ENCODE results near the gene NBEAL2.

Gene NBEAL2

GRCh38 chr3:46992231-46992630 is 12.8 kb downstream of the NBEAL2 start:
- no peaks in the 10 kb centered on the region for H4K20me1 ChIP-seq (ENCODE audit: low read depth, low read length)
- no peak overlapping the region for H3K9ac ChIP-seq (ENCODE audit: low read length)
- H3K4me3 ChIP-seq (ENCODE audit: insufficient read depth, low read length, poor library complexity, severe bottlenecking): no peak overlapping the region
- no peaks in the 10 kb centered on the region for H3K27me3 ChIP-seq (ENCODE audit: low read length)
- no peak overlapping the region for H3K4me2 ChIP-seq (ENCODE audit: low read depth, low read length, poor library complexity, severe bottlenecking)
- no peaks in the 10 kb centered on the region for H3K9me2 ChIP-seq (replicated peaks; ENCODE audit: insufficient read depth, low read length)
- no peaks in the 10 kb centered on the region for H3K36me3 ChIP-seq (ENCODE audit: low read length)
- no peaks in the 10 kb centered on the region for H3F3A ChIP-seq (ENCODE audit: insufficient read depth)
- no peak overlapping the region for H3K27ac ChIP-seq (ENCODE audit: low read depth, low read length)
- no peak overlapping the region for H2AFZ ChIP-seq (ENCODE audit: low read depth, low read length, severe bottlenecking)
- TF ChIP-seq EZH2phosphoT487 (conservative IDR thresholded peaks at IDR 0.05; ENCODE audit: low read length) (no peak), CTCF (IDR thresholded peaks at IDR 0.05; ENCODE audit: insufficient read depth, low read length, poor library complexity, severe bottlenecking) (no peak)
- H3K79me2 ChIP-seq (ENCODE audit: insufficient read depth, low read length): no peaks in the 10 kb centered on the region
- no peaks in the 10 kb centered on the region for H3K9me3 ChIP-seq (ENCODE audit: insufficient read depth, low read length)

GRCh38 chr3:46993292-46993691 is 13.8 kb downstream of the NBEAL2 start:
- no peaks in the 10 kb centered on the region for H4K20me1 ChIP-seq (ENCODE audit: low read depth, low read length)
- H3K4me2 ChIP-seq (ENCODE audit: low read depth, low read length, poor library complexity, severe bottlenecking): no peak overlapping the region
- no peaks in the 10 kb centered on the region for H3K36me3 ChIP-seq (ENCODE audit: low read length)
- H3F3A ChIP-seq (ENCODE audit: insufficient read depth): no peaks in the 10 kb centered on the region
- H3K9me2 ChIP-seq (replicated peaks; ENCODE audit: insufficient read depth, low read length): no peaks in the 10 kb centered on the region
- H3K4me3 ChIP-seq (ENCODE audit: insufficient read depth, low read length, poor library complexity, severe bottlenecking): no peak overlapping the region
- H3K27me3 ChIP-seq (ENCODE audit: low read length): no peaks in the 10 kb centered on the region
- no peak overlapping the region for H3K27ac ChIP-seq (ENCODE audit: low read depth, low read length)
- no peaks in the 10 kb centered on the region for H3K79me2 ChIP-seq (ENCODE audit: insufficient read depth, low read length)
- no peak overlapping the region for H2AFZ ChIP-seq (ENCODE audit: low read depth, low read length, severe bottlenecking)
- no peaks in the 10 kb centered on the region for H3K9me3 ChIP-seq (ENCODE audit: insufficient read depth, low read length)
- no peak overlapping the region for H3K9ac ChIP-seq (ENCODE audit: low read length)
- TF ChIP-seq EZH2phosphoT487 (conservative IDR thresholded peaks at IDR 0.05; ENCODE audit: low read length) (no peak), CTCF (IDR thresholded peaks at IDR 0.05; ENCODE audit: insufficient read depth, low read length, poor library complexity, severe bottlenecking) (no peak)

GRCh38 chr3:46993986-46994385 is 14.5 kb downstream of the NBEAL2 start:
- H4K20me1 ChIP-seq (ENCODE audit: low read depth, low read length): no peaks in the 10 kb centered on the region
- no peaks in the 10 kb centered on the region for H3F3A ChIP-seq (ENCODE audit: insufficient read depth)
- H3K9me2 ChIP-seq (replicated peaks; ENCODE audit: insufficient read depth, low read length): no peaks in the 10 kb centered on the region
- H3K9ac ChIP-seq (ENCODE audit: low read length): no peak overlapping the region
- no peak overlapping the region for H3K4me2 ChIP-seq (ENCODE audit: low read depth, low read length, poor library complexity, severe bottlenecking)
- H3K36me3 ChIP-seq (ENCODE audit: low read length): no peaks in the 10 kb centered on the region
- TF ChIP-seq CTCF (IDR thresholded peaks at IDR 0.05; ENCODE audit: insufficient read depth, low read length, poor library complexity, severe bottlenecking): no peak
- TF ChIP-seq EZH2phosphoT487 (conservative IDR thresholded peaks at IDR 0.05; ENCODE audit: low read length): no peak
- no peak overlapping the region for H3K4me3 ChIP-seq (ENCODE audit: insufficient read depth, low read length, poor library complexity, severe bottlenecking)
- H3K27me3 ChIP-seq (ENCODE audit: low read length): no peaks in the 10 kb centered on the region
- no peaks in the 10 kb centered on the region for H3K79me2 ChIP-seq (ENCODE audit: insufficient read depth, low read length)
- H3K9me3 ChIP-seq (ENCODE audit: insufficient read depth, low read length): no peaks in the 10 kb centered on the region
- no peak overlapping the region for H3K27ac ChIP-seq (ENCODE audit: low read depth, low read length)
- no peak overlapping the region for H2AFZ ChIP-seq (ENCODE audit: low read depth, low read length, severe bottlenecking)

Measured in SU-DHL-6 (cell line).